ENCODE measurements around the gene SCAF4. TPM values are rescaled to one million over a fixed set of nuclear protein-coding genes. Genes with fewer than 3 reads are reported as not detected.

Gene SCAF4
- total and polyA plus RNA-seq, 9 of the 15 experiments (the other 6 are each of a cell fraction or from before 2014, with no cell fraction given), result 2.3 to 55.7 (median 17.2) TPM

GRCh38 chr21:31659536-31660258, 72.2 kb downstream of the SCAF4 start, which contains the start of gene SOD1 (continued):
- no peak for TF ChIP-seq ATF4 (CRISPR knock-in tag; IDR thresholded peaks at IDR 0.05)
- TF ChIP-seq MBD1 (CRISPR knock-in tag; IDR thresholded peaks at IDR 0.05), result no peak
- TF ChIP-seq SETDB1 (IDR thresholded peaks at IDR 0.05; ENCODE audit: low read length), result no peak
- no peak for TF ChIP-seq ZZZ3 (IDR thresholded peaks at IDR 0.05)
- peak; percentile 35; the same call in 1 of the 2 replicates for TF ChIP-seq BACH1 (tag; IDR thresholded peaks at IDR 0.05)
- no peak for TF ChIP-seq NR4A1 (CRISPR knock-in tag; IDR thresholded peaks at IDR 0.05)
- peak; percentile 68 for TF ChIP-seq NR4A1 (tag; IDR thresholded peaks at IDR 0.05)
- TF ChIP-seq TRIM28 (IDR thresholded peaks at IDR 0.05), result no peak
- TF ChIP-seq NFATC3 (IDR thresholded peaks at IDR 0.05), result no peak
- TF ChIP-seq HDAC6 (IDR thresholded peaks at IDR 0.05; ENCODE audit: low read depth, low read length), result no peak
- 0 out of 4 replicates have a peak, but pooled peaks of 1 of the 2 experiments have one; percentile 73 for TF ChIP-seq TBL1XR1 (IDR thresholded peaks at IDR 0.05; ENCODE audit: low read length in 2 of 2)
- TF ChIP-seq DPF2 (IDR thresholded peaks at IDR 0.05), result no peak; the same call in 1 of the 2 replicates
- no peak for TF ChIP-seq ZKSCAN1 (IDR thresholded peaks at IDR 0.05; ENCODE audit: low read depth, low read length)
- no peak for TF ChIP-seq OTX1 (CRISPR knock-in tag; IDR thresholded peaks at IDR 0.05)
- TF ChIP-seq EZH2 (IDR thresholded peaks at IDR 0.05; ENCODE audit: borderline replicate concordance, low read depth, low read length), result no peak
- no peak for TF ChIP-seq ZNF347 (CRISPR knock-in tag; IDR thresholded peaks at IDR 0.05; ENCODE audit: low read depth)
- TF ChIP-seq SMARCB1 (IDR thresholded peaks at IDR 0.05; ENCODE audit: insufficient read length, low read depth), result no peak
- TF ChIP-seq MEF2D (tag; conservative IDR thresholded peaks at IDR 0.05; ENCODE audit: low read depth), result no peak
- no peak for TF ChIP-seq SREBF2 (CRISPR knock-in tag; IDR thresholded peaks at IDR 0.05)
- no peak for TF ChIP-seq TARDBP (IDR thresholded peaks at IDR 0.05)
- 0 out of 2 replicates have a peak, but pooled peaks have one; percentile 42 for TF ChIP-seq PTBP1 (IDR thresholded peaks at IDR 0.05; ENCODE audit: low read depth, low read length)
- TF ChIP-seq GTF2E2 (tag; IDR thresholded peaks at IDR 0.05), result peak; percentile 70
- 0 out of 2 replicates have a peak, but pooled peaks have one; percentile 31 for TF ChIP-seq RUNX1 (IDR thresholded peaks at IDR 0.05; ENCODE audit: low read depth)
- peak; percentile 98 for TF ChIP-seq GTF2F1 (IDR thresholded peaks at IDR 0.05; ENCODE audit: low read depth, low read length)
- TF ChIP-seq ETS1 (conservative IDR thresholded peaks at IDR 0.05; ENCODE audit: control insufficient read depth, low read depth, low read length), result peak; percentile 25; the same call in 1 of the 2 replicates
- no peak; a peak in 1 of 4 replicates for TF ChIP-seq FOXK2 (conservative IDR thresholded peaks at IDR 0.05 in 1 of 2, IDR thresholded peaks at IDR 0.05 in 1 of 2; ENCODE audit: low read depth in 2 of 2)

All from K562 (cell line).